ENCODE measurements around the gene TXNL4A.
A peak's percentile ranks its signal among the peaks of the same experiment; 100 is the strongest.
"Not testable (repeated sequence)": the region's sequence is repeated elsewhere in the genome, so short reads cannot be mapped to it uniquely, and the experiment has no call there.

Gene TXNL4A

DNA sequence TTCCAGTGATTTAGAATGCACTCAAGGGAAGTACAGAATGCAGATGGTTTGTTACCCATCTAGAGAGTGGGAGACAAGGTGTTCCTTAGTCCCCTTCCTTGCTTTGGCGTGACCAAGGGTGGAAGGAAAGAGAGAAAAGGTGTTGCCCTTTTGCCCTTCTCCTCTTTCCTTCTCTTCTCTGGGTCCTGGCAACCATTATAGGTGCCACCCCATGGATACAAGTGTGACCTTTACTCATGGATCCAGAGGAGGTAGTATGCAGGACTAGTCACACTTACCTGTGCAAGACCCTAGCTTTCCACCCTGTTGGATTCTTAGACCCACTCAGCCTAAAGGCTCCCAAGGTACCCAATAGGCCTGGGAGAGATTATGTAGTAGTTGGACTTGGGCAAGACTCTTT lies 34.2 kb upstream of the TXNL4A start:
- H3K4me1 ChIP-seq (ENCODE audit: control insufficient read depth, insufficient read depth, low read length) = no peaks in the 10 kb centered on the region
- H3K9me3 ChIP-seq (ENCODE audit: control insufficient read depth in 2 of 2, low read length in 2 of 2) = peaks cover 39 to 56% of the 10 kb centered on the region in 2 donors
- no peak overlapping the region for H3K9ac ChIP-seq (ENCODE audit: low read length in 2 of 2)
- no peaks in the 10 kb centered on the region for H3K27me3 ChIP-seq (ENCODE audit: control insufficient read depth in 1 of 2, insufficient read depth in 2 of 2, low read length in 2 of 2)
- no peaks in the 10 kb centered on the region for H3K36me3 ChIP-seq (ENCODE audit: control insufficient read depth in 2 of 2, insufficient read depth in 2 of 2, low read length in 2 of 2)
- no peak overlapping the region for H3K27ac ChIP-seq (ENCODE audit: low read length)
- no peak overlapping the region for H3K4me3 ChIP-seq (ENCODE audit: low read length in 2 of 2)

- H3K36me3 ChIP-seq (ENCODE audit: control insufficient read depth in 2 of 2, insufficient read depth in 2 of 2, low read length in 2 of 2) = no peaks in the 10 kb centered on the region
- H3K4me3 ChIP-seq (ENCODE audit: low read length in 2 of 2) = no peak overlapping the region
- H3K27me3 ChIP-seq (ENCODE audit: control insufficient read depth in 1 of 2, insufficient read depth in 2 of 2, low read length in 2 of 2) = no peaks in the 10 kb centered on the region
- no peaks in the 10 kb centered on the region for H3K9me3 ChIP-seq (ENCODE audit: control insufficient read depth in 2 of 2, low read length in 2 of 2)
- H3K4me1 ChIP-seq (ENCODE audit: control insufficient read depth, insufficient read depth, low read length) = peaks cover 13% of the 10 kb centered on the region
- no peak overlapping the region for H3K9ac ChIP-seq (ENCODE audit: low read length in 2 of 2)
- H3K27ac ChIP-seq (ENCODE audit: low read length) = no peak overlapping the region
These were observed 24.4 kb upstream of the TXNL4A start for GRCh38 chr18:80012714-80013113.

DNA sequence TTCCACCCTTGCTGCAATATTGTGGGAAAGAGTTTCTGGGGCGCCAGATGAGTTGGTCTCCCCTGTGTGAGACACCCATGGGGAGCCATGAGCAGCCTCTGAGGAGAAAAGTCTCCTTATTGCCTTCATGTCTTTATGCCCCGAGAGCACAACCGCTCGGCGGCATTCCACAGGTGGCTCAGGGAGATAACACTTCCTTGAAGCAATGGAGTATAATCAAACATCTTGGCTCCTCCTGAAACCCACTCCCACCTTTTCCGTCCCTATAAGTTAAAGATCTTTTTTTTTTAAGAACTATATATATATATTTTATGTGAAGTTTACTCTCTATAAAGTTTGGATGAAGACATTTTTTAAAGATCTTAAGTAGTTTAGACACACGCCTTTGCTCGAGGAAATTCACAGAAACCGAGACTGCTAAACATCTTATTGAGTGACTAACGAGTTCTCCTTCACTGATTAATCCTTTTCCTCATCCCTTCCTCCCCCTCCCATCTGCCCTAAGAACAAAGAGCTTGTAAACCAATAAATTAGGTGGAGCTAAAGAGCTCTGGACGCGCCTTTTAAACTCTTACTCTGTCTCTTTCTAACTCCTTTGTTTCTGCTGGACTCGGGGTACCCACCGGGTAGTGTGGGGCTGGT lies 23.3 kb upstream of the TXNL4A start:
- H3K9ac ChIP-seq (ENCODE audit: low read length in 2 of 2); H3K9me3 ChIP-seq (ENCODE audit: control insufficient read depth in 2 of 2, low read length in 2 of 2); H3K36me3 ChIP-seq (ENCODE audit: control insufficient read depth in 2 of 2, insufficient read depth in 2 of 2, low read length in 2 of 2); H3K4me3 ChIP-seq (ENCODE audit: low read length in 2 of 2); H3K27me3 ChIP-seq (ENCODE audit: control insufficient read depth in 1 of 2, insufficient read depth in 2 of 2, low read length in 2 of 2); H3K27ac ChIP-seq (ENCODE audit: low read length): not testable (repeated sequence)
- H3K4me1 ChIP-seq (ENCODE audit: control insufficient read depth, insufficient read depth, low read length) = peaks cover 13% of the 10 kb centered on the region

- Histone ChIP-seq H3K4me3 (ENCODE audit: low read length in 2 of 2) (peak overlapping the region; percentile 6 to 49), H3K9ac (ENCODE audit: low read length in 2 of 2) (peak overlapping the region; percentile 2 to 21), H3K9me3 (ENCODE audit: control insufficient read depth in 2 of 2, low read length in 2 of 2) (no peaks in the 10 kb centered on the region), H3K36me3 (ENCODE audit: control insufficient read depth in 2 of 2, insufficient read depth in 2 of 2, low read length in 2 of 2) (no peaks in the 10 kb centered on the region), H3K27ac (ENCODE audit: low read length) (peak overlapping the region; percentile 81), H3K27me3 (ENCODE audit: control insufficient read depth in 1 of 2, insufficient read depth in 2 of 2, low read length in 2 of 2) (no peaks in the 10 kb centered on the region), H3K4me1 (ENCODE audit: control insufficient read depth, insufficient read depth, low read length) (peaks cover 13% of the 10 kb centered on the region)
These were observed 22.2 kb upstream of the TXNL4A start for GRCh38 chr18:80010551-80010906.

DNA sequence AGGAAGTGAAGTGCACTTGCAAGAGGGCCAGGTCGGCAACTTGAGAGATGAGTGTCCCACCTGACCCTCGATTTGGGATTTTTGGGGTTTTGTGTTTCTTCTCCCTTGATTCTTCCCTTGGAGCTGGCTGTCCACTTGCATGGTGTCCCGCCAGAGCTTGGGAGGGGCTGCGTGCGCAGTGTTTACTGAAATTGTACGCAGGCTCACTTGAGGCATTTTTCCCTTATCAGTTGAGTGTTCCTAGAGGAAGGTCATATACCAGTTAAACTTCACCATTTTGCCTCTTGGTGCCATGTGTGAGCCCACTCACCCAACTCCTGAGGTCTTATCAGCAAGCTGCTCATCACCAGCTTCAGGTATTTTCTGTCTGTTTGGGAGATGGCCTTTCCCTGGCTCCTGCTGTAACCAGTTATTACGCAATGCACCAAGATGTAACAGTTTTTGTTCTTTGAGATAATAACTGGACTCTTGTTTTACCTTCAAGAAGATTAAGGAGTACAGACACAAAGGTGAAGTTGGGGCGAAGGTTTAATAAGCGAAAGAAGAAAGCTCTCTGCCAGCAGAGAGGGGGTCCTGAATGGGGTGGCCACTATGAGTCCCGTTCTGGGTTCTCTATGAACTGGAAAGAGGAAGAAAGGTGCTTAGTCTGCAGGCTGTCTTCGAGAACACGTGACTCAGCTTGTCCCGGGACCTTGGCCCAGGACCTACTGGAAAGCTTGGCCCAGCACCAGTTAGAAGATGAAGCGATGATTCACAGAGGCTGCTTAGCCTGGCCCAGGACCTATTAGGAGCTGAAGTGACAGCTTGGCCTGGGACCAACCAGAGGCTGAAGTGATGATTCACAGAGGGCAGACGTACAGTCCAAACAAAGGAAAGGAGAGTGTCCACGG lies 21.5 kb upstream of the TXNL4A start:
- Histone ChIP-seq H3K9me3 (ENCODE audit: control insufficient read depth in 2 of 2, low read length in 2 of 2) (no peaks in the 10 kb centered on the region), H3K36me3 (ENCODE audit: control insufficient read depth in 2 of 2, insufficient read depth in 2 of 2, low read length in 2 of 2) (no peaks in the 10 kb centered on the region), H3K27ac (ENCODE audit: low read length) (peak overlapping the region; percentile 81), H3K4me1 (ENCODE audit: control insufficient read depth, insufficient read depth, low read length) (peaks cover 13% of the 10 kb centered on the region), H3K27me3 (ENCODE audit: control insufficient read depth in 1 of 2, insufficient read depth in 2 of 2, low read length in 2 of 2) (no peaks in the 10 kb centered on the region), H3K9ac (ENCODE audit: low read length in 2 of 2) (peak overlapping the region in 1 of 2 donors; percentile 21), H3K4me3 (ENCODE audit: low read length in 2 of 2) (peak overlapping the region; percentile 26 to 49)

DNA sequence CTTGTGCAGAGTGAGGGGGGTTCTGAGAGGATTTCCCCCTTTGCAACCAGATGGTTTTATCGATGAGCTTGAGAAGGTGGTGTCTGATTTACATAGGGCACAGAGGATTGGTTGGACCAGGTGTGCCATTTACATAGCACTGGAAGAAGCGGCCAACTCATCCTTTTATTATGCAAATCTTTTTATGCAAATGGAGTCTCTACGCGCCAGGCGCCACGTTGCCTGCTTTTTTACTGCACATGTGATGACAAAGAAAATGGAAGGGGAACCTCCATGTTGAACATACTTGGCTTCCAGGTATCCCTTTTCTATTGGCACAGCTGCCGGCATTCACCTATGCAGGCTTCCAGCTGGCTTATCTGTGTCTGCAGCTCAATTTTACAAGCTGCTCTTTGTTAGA lies 18.4 kb upstream of the TXNL4A start:
- no peak overlapping the region for H3K4me3 ChIP-seq (ENCODE audit: low read length in 2 of 2)
- H3K27me3 ChIP-seq (ENCODE audit: control insufficient read depth in 1 of 2, insufficient read depth in 2 of 2, low read length in 2 of 2) = no peaks in the 10 kb centered on the region
- H3K9me3 ChIP-seq (ENCODE audit: control insufficient read depth in 2 of 2, low read length in 2 of 2) = no peaks in the 10 kb centered on the region
- no peaks in the 10 kb centered on the region for H3K36me3 ChIP-seq (ENCODE audit: control insufficient read depth in 2 of 2, insufficient read depth in 2 of 2, low read length in 2 of 2)
- H3K9ac ChIP-seq (ENCODE audit: low read length in 2 of 2) = no peak overlapping the region
- H3K4me1 ChIP-seq (ENCODE audit: control insufficient read depth, insufficient read depth, low read length) = peaks cover 13% of the 10 kb centered on the region
- H3K27ac ChIP-seq (ENCODE audit: low read length) = no peak overlapping the region

DNA sequence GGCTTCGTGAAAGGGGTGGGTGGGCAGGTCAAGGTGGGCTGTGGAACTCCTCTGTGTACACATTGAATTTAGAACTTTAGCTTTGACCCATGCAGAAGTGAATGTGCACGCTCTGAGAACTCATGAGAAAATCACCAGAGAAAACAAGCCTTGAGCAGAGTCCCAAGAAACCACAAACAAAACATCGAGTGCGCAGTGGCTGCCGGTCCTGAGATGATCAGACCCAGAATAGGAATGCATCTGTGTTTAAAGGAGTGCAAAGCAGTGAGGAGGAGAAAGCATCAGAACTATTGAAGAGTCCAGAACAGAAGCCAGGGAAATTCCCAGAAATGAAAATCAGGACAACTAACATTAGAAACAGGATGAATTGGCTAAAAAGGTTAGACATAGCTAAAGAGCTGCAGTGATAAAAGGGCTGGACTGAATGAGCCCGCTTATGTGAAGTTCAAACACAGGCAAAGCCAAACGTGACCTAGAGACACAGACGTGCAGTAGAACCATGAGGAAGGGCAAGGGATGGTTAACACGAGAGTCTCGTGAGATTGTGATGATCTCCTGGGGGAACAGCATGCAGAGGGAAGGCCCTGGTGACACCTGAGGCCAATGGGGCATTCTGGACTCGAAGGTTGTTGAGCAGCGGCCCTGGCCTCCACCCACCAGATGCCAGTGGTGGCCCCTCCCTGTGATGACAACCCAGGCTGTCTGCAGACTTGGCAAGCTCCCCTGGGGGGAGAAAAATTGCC lies 16.4 kb upstream of the TXNL4A start:
- Histone ChIP-seq H3K9me3 (ENCODE audit: control insufficient read depth in 2 of 2, low read length in 2 of 2) (no peaks in the 10 kb centered on the region), H3K9ac (ENCODE audit: low read length in 2 of 2) (no peak overlapping the region), H3K27me3 (ENCODE audit: control insufficient read depth in 1 of 2, insufficient read depth in 2 of 2, low read length in 2 of 2) (no peaks in the 10 kb centered on the region), H3K4me3 (ENCODE audit: low read length in 2 of 2) (no peak overlapping the region), H3K4me1 (ENCODE audit: control insufficient read depth, insufficient read depth, low read length) (peaks cover 3% of the 10 kb centered on the region), H3K36me3 (ENCODE audit: control insufficient read depth in 2 of 2, insufficient read depth in 2 of 2, low read length in 2 of 2) (no peaks in the 10 kb centered on the region), H3K27ac (ENCODE audit: low read length) (no peak overlapping the region)

DNA sequence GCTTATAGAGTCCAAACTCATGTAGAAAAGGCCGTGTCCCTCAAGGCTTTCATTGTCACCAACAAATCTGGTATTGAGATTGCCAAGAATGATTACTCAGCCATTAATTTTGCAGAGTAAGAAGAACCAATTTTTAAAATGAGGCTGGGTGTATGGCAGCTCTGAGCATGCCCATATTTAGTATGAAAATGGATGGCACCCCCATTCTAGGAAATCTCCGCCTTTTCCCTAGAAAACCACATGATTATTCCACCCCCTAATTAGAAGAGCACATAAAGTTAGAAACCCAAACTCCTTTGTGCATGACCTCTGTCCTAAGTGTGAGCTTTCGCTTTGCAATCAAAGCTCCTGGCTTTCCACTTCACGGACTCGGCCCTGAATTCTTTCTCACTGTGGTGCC lies 14.1 kb upstream of the TXNL4A start:
- no peak overlapping the region for H3K4me3 ChIP-seq (ENCODE audit: low read length in 2 of 2)
- H3K27ac ChIP-seq (ENCODE audit: low read length) = no peak overlapping the region
- H3K9ac ChIP-seq (ENCODE audit: low read length in 2 of 2) = no peak overlapping the region
- no peaks in the 10 kb centered on the region for H3K9me3 ChIP-seq (ENCODE audit: control insufficient read depth in 2 of 2, low read length in 2 of 2)
- no peaks in the 10 kb centered on the region for H3K27me3 ChIP-seq (ENCODE audit: control insufficient read depth in 1 of 2, insufficient read depth in 2 of 2, low read length in 2 of 2)
- no peaks in the 10 kb centered on the region for H3K4me1 ChIP-seq (ENCODE audit: control insufficient read depth, insufficient read depth, low read length)
- H3K36me3 ChIP-seq (ENCODE audit: control insufficient read depth in 2 of 2, insufficient read depth in 2 of 2, low read length in 2 of 2) = no peaks in the 10 kb centered on the region

DNA sequence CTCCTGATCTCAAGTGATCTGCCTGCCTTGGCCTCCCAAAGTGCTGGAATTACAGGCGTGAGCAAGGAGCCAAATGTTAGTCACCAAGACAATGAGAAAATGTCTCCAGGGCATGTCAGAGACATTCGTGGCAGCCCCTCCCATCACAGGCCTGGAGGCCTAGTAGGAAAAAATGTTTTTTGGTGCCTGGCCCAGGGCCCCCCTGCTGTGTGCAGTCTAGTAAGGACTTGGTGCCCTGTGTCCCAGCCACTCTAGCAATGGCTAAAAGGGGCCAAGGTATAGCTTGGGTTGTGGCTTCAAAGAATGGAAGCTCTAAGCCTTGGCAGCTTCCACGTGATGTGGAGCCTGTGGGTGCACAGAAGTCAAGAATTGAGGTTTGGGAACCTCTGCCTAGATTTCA lies 12.5 kb upstream of the TXNL4A start:
- H3K9me3 ChIP-seq (ENCODE audit: control insufficient read depth in 2 of 2, low read length in 2 of 2) = no peaks in the 10 kb centered on the region
- H3K36me3 ChIP-seq (ENCODE audit: control insufficient read depth in 2 of 2, insufficient read depth in 2 of 2, low read length in 2 of 2) = no peaks in the 10 kb centered on the region
- no peak overlapping the region for H3K4me3 ChIP-seq (ENCODE audit: low read length in 2 of 2)
- H3K4me1 ChIP-seq (ENCODE audit: control insufficient read depth, insufficient read depth, low read length) = no peaks in the 10 kb centered on the region
- no peaks in the 10 kb centered on the region for H3K27me3 ChIP-seq (ENCODE audit: control insufficient read depth in 1 of 2, insufficient read depth in 2 of 2, low read length in 2 of 2)
- no peak overlapping the region for H3K9ac ChIP-seq (ENCODE audit: low read length in 2 of 2)
- H3K27ac ChIP-seq (ENCODE audit: low read length) = no peak overlapping the region

- H3K9me3 ChIP-seq (ENCODE audit: control insufficient read depth in 2 of 2, low read length in 2 of 2); H3K4me1 ChIP-seq (ENCODE audit: control insufficient read depth, insufficient read depth, low read length); H3K4me3 ChIP-seq (ENCODE audit: low read length in 2 of 2); H3K27ac ChIP-seq (ENCODE audit: low read length); H3K9ac ChIP-seq (ENCODE audit: low read length in 2 of 2); H3K27me3 ChIP-seq (ENCODE audit: control insufficient read depth in 1 of 2, insufficient read depth in 2 of 2, low read length in 2 of 2); H3K36me3 ChIP-seq (ENCODE audit: control insufficient read depth in 2 of 2, insufficient read depth in 2 of 2, low read length in 2 of 2): not testable (repeated sequence)
These were observed 11.3 kb upstream of the TXNL4A start for GRCh38 chr18:79999701-80000100.
